Neural cell (in vitro differentiated cells): ENCODE results near the gene H6PD. TPM values are rescaled to one million over a fixed set of nuclear protein-coding genes. Genes with fewer than 3 reads are reported as not detected.
A peak's percentile ranks its signal among the peaks of the same experiment; 100 is the strongest.

Experiments
- H2AFZ ChIP-seq: fragments of 200-600, 300-800 bp; sonication (generic), shearing (Covaris generic); 2 replicates; pipeline ENCODE4 v1.6.0; 2014; ENCODE audit warnings: low read depth, mild to moderate bottlenecking, antibody characterized with exemption, low read length, moderate library complexity
- H3F3A ChIP-seq: fragments of 200-600 bp; shearing (Covaris generic); 2 replicates; pipeline ENCODE4 v1.6.1; 2016; ENCODE audit warnings: mild to moderate bottlenecking, moderate library complexity, mixed read lengths, antibody characterized with exemption, low read length; ENCODE audit not compliant: insufficient read depth, poor library complexity, severe bottlenecking
- H3K27ac ChIP-seq: fragments of 200-600, 300-800 bp; sonication (generic), shearing (Covaris generic); 2 replicates; pipeline ENCODE4 v1.5.1; 2014; ENCODE audit warnings: mild to moderate bottlenecking, low read length, moderate library complexity
- H3K27me3 ChIP-seq: fragments of 300-800, 200-600 bp; sonication (generic), shearing (Covaris generic); 2 replicates; pipeline ENCODE4 v1.6.0; 2014; ENCODE audit warnings: mild to moderate bottlenecking, low read depth, low read length, moderate library complexity; ENCODE audit not compliant: insufficient read depth
- H3K36me3 ChIP-seq: fragments of 300-800, 200-600 bp; sonication (generic), shearing (Covaris generic); 2 replicates; pipeline ENCODE4 v1.5.1; 2014; ENCODE audit warnings: mild to moderate bottlenecking, antibody characterized with exemption, low read length, moderate library complexity; ENCODE audit not compliant: insufficient read depth
- H3K4me2 ChIP-seq: fragments of 300-800, 200-600 bp; sonication (generic), shearing (Covaris generic); 2 replicates; pipeline ENCODE4 v1.6.0; 2014; ENCODE audit warnings: mild to moderate bottlenecking, low read length
- H3K4me3 ChIP-seq: fragments of 300-800, 200-600 bp; sonication (generic), shearing (Covaris generic); 2 replicates; pipeline ENCODE4 v1.5.1; 2014; ENCODE audit warnings: mild to moderate bottlenecking, low read length, moderate library complexity
- H3K79me2 ChIP-seq: fragments of 200-600 bp; shearing (Covaris generic); replicated peaks from 2 replicates; pipeline ENCODE4 v1.6.0; 2014; ENCODE audit warnings: mild to moderate bottlenecking, low read length, moderate library complexity; ENCODE audit not compliant: insufficient read depth
- H3K9ac ChIP-seq: fragments of 300-800, 200-600 bp; sonication (generic), shearing (Covaris generic); 2 replicates; pipeline ENCODE4 v1.6.1; 2016; ENCODE audit warnings: mild to moderate bottlenecking, low read length, mixed read lengths
- H3K9me2 ChIP-seq: fragments of 200-600 bp; shearing (Covaris generic); 2 replicates; pipeline ENCODE4 v1.6.1; 2016; ENCODE audit warnings: mild to moderate bottlenecking, low read length, mixed read lengths; ENCODE audit not compliant: insufficient read depth
- H3K9me3 ChIP-seq: fragments of 200-600, 300-800 bp; sonication (generic), shearing (Covaris generic); 2 replicates; pipeline ENCODE4 v1.6.1; 2016; ENCODE audit warnings: mild to moderate bottlenecking, mixed run types, low read length, moderate library complexity, mixed read lengths
- H4K20me1 ChIP-seq: fragments of 200-600 bp; shearing (Covaris generic); 2 replicates; pipeline ENCODE4 v1.6.1; 2016; ENCODE audit warnings: mild to moderate bottlenecking, mixed run types; ENCODE audit not compliant: insufficient read depth
- EZH2 ChIP-seq: fragments of 200-600, 300-800 bp; shearing (Covaris generic), sonication (generic); IDR thresholded peaks from 2 replicates; pipeline ENCODE4 v1.6.1; 2014; ENCODE audit warnings: antibody characterized with exemption, low read length, borderline replicate concordance, mild to moderate bottlenecking; ENCODE audit not compliant: insufficient read depth, poor library complexity, severe bottlenecking
- POLR2AphosphoS5 ChIP-seq: IDR thresholded peaks from 2 replicates; pipeline ENCODE4 v1.6.1; 2012
- RAD21 ChIP-seq: fragments of 450-650 bp; conservative IDR thresholded peaks from 2 replicates; pipeline ENCODE4 v1.6.1; 2014; ENCODE audit warnings: antibody characterized with exemption, mild to moderate bottlenecking, moderate library complexity
- SMC3 ChIP-seq: fragments of 450-650 bp; conservative IDR thresholded peaks from 2 replicates; pipeline ENCODE4 v1.6.1; 2014; ENCODE audit warnings: antibody characterized with exemption, mild to moderate bottlenecking, moderate library complexity; ENCODE audit not compliant: poor library complexity
- TAF1 ChIP-seq: IDR thresholded peaks from 2 replicates; pipeline ENCODE4 v1.6.1; 2012; ENCODE audit warnings: low read depth
- polyA plus RNA-seq: library from polyadenylated mRNA; depleted of rRNA; stranded (reverse); fragments of >200 nt; gene quantifications from 2 replicates; pipeline ENCODE4 v1.2.3, GENCODE V29; 2014
- TF ChIP-seq, protein P1 (sequence below): IDR thresholded peaks from 2 replicates; pipeline ENCODE4 v1.6.1; 2012; ENCODE audit warnings: borderline replicate concordance
- TF ChIP-seq, protein P2 (sequence below): fragments of 450-650 bp; IDR thresholded peaks from 2 replicates; pipeline ENCODE4 v1.5.1; 2014; ENCODE audit warnings: antibody characterized with exemption, mild to moderate bottlenecking, moderate library complexity; ENCODE audit not compliant: poor library complexity, severe bottlenecking

The H6PD gene
- polyA plus RNA-seq, 1 donor from 2014 or later = 4.6 TPM

DNA sequence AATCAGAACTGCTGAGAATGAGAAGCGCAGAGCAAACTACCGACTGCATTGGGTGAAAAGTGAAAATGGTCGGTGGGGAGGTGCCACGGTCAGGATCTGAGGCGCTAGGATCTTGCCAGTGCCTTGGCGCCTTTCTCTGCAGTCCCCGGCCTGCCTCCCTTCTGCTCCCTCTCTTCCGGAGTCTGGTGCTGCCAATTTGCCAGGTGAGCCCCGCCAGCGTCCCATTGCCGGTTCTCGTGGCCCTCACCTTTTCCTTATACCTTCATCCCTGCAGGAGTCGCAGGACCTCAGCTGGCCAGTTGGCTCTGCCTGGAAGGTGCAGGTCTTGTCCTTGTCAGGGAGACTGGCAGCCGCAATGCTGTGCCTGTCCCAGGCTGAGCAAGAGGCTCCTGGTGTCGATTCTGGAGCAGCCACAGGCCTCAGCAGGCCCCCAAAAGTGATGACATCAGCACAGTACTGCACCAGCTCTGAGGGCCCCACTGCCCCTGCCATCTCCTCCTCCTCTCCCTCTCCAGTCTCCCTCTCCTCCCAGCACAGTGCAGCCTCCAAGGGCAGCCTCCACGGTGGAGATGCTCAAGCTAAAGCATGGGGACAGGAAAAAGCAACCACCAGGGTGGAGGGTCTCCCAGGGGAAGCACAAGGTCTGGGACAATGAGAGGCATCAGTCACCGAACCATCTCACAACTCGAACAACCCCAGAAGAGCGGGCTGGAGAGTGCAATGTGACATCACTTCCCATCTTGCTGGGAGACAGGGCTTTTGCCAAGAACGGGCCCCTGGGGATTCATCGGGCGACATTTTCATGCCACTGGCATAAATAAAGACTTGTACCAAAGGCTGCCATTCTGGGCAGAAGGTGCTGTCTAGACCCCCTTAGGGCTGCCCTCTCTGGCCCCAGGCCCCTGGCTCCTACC is 37.1 kb upstream of the H6PD start:
- no peaks in the 10 kb centered on the region for H3K79me2 ChIP-seq
- no peaks in the 10 kb centered on the region for H3K36me3 ChIP-seq
- H3K9ac ChIP-seq = no peak overlapping the region
- no peak overlapping the region for H3K27ac ChIP-seq
- no peak overlapping the region for H2AFZ ChIP-seq
- TF ChIP-seq EZH2 = no peak
- TF ChIP-seq POLR2AphosphoS5 = no peak
- no peak for TF ChIP-seq RAD21
- TF ChIP-seq SMC3 = no peak
- TF ChIP-seq, protein P1, sequence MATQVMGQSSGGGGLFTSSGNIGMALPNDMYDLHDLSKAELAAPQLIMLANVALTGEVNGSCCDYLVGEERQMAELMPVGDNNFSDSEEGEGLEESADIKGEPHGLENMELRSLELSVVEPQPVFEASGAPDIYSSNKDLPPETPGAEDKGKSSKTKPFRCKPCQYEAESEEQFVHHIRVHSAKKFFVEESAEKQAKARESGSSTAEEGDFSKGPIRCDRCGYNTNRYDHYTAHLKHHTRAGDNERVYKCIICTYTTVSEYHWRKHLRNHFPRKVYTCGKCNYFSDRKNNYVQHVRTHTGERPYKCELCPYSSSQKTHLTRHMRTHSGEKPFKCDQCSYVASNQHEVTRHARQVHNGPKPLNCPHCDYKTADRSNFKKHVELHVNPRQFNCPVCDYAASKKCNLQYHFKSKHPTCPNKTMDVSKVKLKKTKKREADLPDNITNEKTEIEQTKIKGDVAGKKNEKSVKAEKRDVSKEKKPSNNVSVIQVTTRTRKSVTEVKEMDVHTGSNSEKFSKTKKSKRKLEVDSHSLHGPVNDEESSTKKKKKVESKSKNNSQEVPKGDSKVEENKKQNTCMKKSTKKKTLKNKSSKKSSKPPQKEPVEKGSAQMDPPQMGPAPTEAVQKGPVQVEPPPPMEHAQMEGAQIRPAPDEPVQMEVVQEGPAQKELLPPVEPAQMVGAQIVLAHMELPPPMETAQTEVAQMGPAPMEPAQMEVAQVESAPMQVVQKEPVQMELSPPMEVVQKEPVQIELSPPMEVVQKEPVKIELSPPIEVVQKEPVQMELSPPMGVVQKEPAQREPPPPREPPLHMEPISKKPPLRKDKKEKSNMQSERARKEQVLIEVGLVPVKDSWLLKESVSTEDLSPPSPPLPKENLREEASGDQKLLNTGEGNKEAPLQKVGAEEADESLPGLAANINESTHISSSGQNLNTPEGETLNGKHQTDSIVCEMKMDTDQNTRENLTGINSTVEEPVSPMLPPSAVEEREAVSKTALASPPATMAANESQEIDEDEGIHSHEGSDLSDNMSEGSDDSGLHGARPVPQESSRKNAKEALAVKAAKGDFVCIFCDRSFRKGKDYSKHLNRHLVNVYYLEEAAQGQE = no peak
- H3K9me2 ChIP-seq = no peaks in the 10 kb centered on the region
- H3K27me3 ChIP-seq = peaks cover 55% of the 10 kb centered on the region
- no peaks in the 10 kb centered on the region for H4K20me1 ChIP-seq
- no peaks in the 10 kb centered on the region for H3K9me3 ChIP-seq
- H3F3A ChIP-seq = no peaks in the 10 kb centered on the region
- no peak overlapping the region for H3K4me2 ChIP-seq
- no peak overlapping the region for H3K4me3 ChIP-seq

DNA sequence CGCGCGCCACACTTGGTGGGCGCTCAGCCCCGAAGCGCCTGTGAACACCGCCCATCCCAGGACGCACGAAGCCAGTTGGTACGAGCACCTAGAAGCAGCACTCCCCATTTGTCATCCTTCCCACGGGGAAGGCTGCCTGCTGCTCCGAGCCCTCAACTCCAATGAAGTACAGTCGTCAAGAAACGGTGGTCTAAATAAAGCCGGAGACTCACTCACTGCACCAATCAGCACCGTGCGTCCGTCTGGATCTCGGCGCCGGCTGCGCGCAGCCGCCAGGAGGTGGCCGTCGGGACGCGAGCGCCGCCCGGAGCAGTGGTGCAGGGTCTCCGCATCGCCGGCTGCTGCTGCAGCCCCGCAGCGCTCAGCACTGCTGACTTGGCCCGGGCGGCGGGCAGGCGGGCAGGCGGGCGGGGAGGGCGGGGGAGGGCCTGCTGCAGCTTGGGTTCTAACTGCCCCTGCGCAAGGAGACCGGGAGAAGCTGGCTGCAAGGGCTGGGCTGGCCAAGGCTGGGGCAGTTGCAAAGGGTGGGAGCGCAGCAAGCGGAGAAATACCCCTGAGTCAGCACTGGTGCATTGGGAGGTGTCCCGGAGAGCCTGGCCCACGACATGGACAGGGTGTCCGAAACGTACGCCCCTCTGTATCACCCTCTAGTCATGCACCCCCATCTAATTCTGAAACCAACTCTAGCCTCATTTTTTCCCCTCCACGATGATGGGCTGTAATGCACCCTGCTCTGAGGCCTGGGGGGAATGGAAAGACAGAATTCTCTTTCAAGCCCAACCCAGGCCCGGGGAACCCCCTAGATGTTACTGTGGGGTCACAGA is 35.8 kb upstream of the H6PD start:
- H3F3A ChIP-seq = no peaks in the 10 kb centered on the region
- peak; percentile 22 for TF ChIP-seq SMC3
- no peak for TF ChIP-seq TAF1
- TF ChIP-seq, protein P2, sequence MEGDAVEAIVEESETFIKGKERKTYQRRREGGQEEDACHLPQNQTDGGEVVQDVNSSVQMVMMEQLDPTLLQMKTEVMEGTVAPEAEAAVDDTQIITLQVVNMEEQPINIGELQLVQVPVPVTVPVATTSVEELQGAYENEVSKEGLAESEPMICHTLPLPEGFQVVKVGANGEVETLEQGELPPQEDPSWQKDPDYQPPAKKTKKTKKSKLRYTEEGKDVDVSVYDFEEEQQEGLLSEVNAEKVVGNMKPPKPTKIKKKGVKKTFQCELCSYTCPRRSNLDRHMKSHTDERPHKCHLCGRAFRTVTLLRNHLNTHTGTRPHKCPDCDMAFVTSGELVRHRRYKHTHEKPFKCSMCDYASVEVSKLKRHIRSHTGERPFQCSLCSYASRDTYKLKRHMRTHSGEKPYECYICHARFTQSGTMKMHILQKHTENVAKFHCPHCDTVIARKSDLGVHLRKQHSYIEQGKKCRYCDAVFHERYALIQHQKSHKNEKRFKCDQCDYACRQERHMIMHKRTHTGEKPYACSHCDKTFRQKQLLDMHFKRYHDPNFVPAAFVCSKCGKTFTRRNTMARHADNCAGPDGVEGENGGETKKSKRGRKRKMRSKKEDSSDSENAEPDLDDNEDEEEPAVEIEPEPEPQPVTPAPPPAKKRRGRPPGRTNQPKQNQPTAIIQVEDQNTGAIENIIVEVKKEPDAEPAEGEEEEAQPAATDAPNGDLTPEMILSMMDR = peak; percentile 50
- peak; percentile 36 for TF ChIP-seq RAD21
- TF ChIP-seq, protein P1 = no peak
- H3K79me2 ChIP-seq = no peaks in the 10 kb centered on the region
- no peak overlapping the region for H3K4me2 ChIP-seq
- H3K27me3 ChIP-seq = peaks cover 67% of the 10 kb centered on the region
- no peaks in the 10 kb centered on the region for H3K9me3 ChIP-seq
- no peaks in the 10 kb centered on the region for H4K20me1 ChIP-seq
- no peak overlapping the region for H3K27ac ChIP-seq
- H3K4me3 ChIP-seq = peak overlapping the region; percentile 56
- no peak overlapping the region for H3K9ac ChIP-seq
- no peaks in the 10 kb centered on the region for H3K36me3 ChIP-seq
- H2AFZ ChIP-seq = no peak overlapping the region
- no peaks in the 10 kb centered on the region for H3K9me2 ChIP-seq
